NB4 (cell line): Measurements from ENCODE around the gene DAP.

Experiments
- DNase-seq: peaks from one replicate; pipeline ENCODE4 v3.0.0; 2010; ENCODE audit warnings: low read depth
- H3K4me3 ChIP-seq: one replicate; pipeline ENCODE4 v1.5.1; 2011; ENCODE audit warnings: mild to moderate bottlenecking, low read depth, low read length, moderate library complexity
- MYC ChIP-seq: IDR thresholded peaks from 2 replicates; pipeline ENCODE4 v1.6.1; 2011; ENCODE audit warnings: low read depth, low read length
- POLR2A ChIP-seq: IDR thresholded peaks from 2 replicates; pipeline ENCODE4 v1.6.1; 2011; ENCODE audit warnings: mild to moderate bottlenecking; ENCODE audit not compliant: insufficient read length; ENCODE audit errors: extremely low read depth
- TF ChIP-seq, protein P1 (sequence below): IDR thresholded peaks from one replicate; pipeline ENCODE4 v1.5.1; 2012; ENCODE audit warnings: low read depth, low read length
- TF ChIP-seq, protein P2 (sequence below): IDR thresholded peaks from 2 replicates; pipeline ENCODE4 v1.6.1; 2011; ENCODE audit warnings: low read depth, low read length

The DAP gene

DNA sequence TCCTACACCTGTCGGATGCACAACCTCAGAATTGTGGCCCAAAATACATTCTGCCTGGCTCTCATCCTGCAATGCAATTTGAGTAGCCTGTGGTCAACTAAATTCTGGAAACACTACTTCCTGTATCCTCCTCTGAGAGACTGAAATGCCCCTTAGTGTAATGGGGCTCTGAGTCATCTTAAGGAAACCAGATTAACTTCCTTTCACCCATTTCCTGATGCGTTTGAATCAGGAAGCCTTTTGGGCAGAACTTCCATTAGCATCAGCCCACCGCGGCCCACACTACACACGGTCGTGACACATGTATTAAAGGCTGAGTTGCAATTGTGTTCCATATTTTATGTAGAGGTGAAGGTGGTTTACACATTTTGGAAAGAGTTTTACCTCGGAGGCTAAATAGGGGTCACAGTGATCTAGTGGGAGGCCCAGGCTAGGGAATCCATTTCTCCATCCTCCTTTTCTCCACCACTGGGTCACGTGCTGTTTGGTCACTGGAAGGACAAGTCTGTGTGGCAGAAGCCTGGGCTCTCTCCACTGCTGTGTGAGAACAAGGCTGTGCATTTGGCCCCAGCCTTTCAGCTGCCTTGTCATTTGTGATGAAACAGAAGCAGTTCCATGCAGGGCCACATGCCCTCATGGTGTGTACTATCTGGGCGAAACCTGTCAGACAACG, 55.9 kb downstream of the DAP start:
- H3K4me3 ChIP-seq, result no peak overlapping the region
- peak; percentile 77 for DNase-seq
- TF ChIP-seq MYC, result 0 out of 2 replicates have a peak, but pooled peaks have one; percentile 21
- TF ChIP-seq, protein P1, sequence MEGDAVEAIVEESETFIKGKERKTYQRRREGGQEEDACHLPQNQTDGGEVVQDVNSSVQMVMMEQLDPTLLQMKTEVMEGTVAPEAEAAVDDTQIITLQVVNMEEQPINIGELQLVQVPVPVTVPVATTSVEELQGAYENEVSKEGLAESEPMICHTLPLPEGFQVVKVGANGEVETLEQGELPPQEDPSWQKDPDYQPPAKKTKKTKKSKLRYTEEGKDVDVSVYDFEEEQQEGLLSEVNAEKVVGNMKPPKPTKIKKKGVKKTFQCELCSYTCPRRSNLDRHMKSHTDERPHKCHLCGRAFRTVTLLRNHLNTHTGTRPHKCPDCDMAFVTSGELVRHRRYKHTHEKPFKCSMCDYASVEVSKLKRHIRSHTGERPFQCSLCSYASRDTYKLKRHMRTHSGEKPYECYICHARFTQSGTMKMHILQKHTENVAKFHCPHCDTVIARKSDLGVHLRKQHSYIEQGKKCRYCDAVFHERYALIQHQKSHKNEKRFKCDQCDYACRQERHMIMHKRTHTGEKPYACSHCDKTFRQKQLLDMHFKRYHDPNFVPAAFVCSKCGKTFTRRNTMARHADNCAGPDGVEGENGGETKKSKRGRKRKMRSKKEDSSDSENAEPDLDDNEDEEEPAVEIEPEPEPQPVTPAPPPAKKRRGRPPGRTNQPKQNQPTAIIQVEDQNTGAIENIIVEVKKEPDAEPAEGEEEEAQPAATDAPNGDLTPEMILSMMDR, result no peak
- no peak for TF ChIP-seq POLR2A
- TF ChIP-seq, protein P2, sequence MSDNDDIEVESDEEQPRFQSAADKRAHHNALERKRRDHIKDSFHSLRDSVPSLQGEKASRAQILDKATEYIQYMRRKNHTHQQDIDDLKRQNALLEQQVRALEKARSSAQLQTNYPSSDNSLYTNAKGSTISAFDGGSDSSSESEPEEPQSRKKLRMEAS, result 0 out of 2 replicates have a peak, but pooled peaks have one; percentile 13

- TF ChIP-seq, protein P1, result no peak
- TF ChIP-seq, protein P2, result no peak
- TF ChIP-seq POLR2A (no peak), MYC (no peak)
Observed at GRCh38 chr5:10703676-10704075, 57.4 kb downstream of the DAP start.

DNA sequence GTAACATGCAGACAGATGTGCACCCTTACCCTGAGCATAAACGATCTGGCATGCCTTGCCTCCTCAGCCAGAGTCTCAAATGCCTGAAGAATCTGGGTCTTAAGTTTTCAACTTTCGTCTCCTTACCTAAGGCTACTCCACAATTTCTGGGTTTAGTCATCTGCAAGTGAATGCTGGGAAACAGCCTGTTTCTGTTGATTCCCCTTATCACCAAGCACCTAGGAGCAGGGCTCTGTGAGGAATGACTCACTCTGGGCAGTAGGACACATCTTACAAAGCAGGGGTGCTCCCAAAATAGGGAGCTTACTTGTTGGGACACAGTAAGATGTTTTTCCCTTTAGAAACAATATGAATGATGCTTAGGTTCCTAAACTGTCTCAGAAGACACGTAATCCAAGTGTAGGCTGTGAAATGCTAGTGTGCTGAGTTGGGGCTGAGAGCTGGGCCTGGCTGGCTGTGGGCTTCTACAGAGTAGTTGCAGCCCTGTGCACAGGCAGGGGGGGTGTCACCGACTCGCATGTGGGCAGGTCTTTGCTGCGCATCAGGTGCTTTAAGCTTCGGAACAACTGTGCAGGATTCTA, 58.0 kb downstream of the DAP start:
- DNase-seq, result no peak

More at GRCh38 chr5:10703676-10704075, 57.4 kb downstream of the DAP start:
- H3K4me3 ChIP-seq, result no peak overlapping the region
- no peak for DNase-seq

GRCh38 chr5:10702040-10702629, 58.9 kb downstream of the DAP start:
- TF ChIP-seq, protein P2, result no peak
- no peak overlapping the region for H3K4me3 ChIP-seq
- DNase-seq, result no peak

More for the DNA sequence above, 58.0 kb downstream of the DAP start:
- no peak overlapping the region for H3K4me3 ChIP-seq
- TF ChIP-seq, protein P1, result no peak
- no peak for TF ChIP-seq MYC
- TF ChIP-seq POLR2A, result no peak
- TF ChIP-seq, protein P2, result no peak

DNA sequence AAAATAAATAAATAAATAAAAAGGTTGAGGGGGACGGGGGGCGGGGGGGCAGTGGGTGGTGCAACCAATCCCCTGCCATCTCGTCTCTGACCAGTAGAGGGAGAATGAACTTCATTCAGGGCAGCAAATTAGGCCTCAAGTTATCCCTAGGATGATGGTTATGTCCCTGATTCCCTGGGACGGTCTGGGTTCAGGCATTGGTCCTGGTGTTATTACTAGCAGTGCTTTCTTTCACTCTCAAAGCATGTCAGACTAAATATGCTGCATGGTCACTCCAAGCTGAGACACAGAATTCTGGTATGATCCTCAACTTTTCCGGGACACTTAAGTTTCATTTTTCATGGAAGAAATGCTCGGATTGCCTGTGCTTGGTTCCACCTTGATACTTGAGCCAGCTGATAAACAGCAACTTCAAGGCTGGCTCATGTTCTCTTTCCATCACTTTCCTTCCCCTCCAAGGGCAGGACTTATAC, 59.4 kb downstream of the DAP start:
- H3K4me3 ChIP-seq, result no peak overlapping the region
- peak; percentile 56 for DNase-seq
- TF ChIP-seq POLR2A, result no peak
- TF ChIP-seq, protein P1, result peak; percentile 66

- TF ChIP-seq, protein P1, result no peak
- TF ChIP-seq POLR2A (no peak), MYC (no peak)
- TF ChIP-seq, protein P2, result no peak
- DNase-seq, result no peak
- H3K4me3 ChIP-seq, result no peak overlapping the region
Observed at GRCh38 chr5:10700516-10700915, 60.5 kb downstream of the DAP start.
